HG02852 (cell line): ENCODE results near the gene STAT2.
"Not testable (repeated sequence)": the region's sequence is repeated elsewhere in the genome, so short reads cannot be mapped to it uniquely, and the experiment has no call there.

ENCODE experiments used
- ATAC-seq: cut with Tn5 transposase; IDR thresholded peaks from one replicate; pipeline ENCODE4 v1.9.1; 2021; ENCODE audit warnings: mild to moderate bottlenecking, moderate library complexity; ENCODE audit not compliant: unreplicated experiment

Gene STAT2

DNA sequence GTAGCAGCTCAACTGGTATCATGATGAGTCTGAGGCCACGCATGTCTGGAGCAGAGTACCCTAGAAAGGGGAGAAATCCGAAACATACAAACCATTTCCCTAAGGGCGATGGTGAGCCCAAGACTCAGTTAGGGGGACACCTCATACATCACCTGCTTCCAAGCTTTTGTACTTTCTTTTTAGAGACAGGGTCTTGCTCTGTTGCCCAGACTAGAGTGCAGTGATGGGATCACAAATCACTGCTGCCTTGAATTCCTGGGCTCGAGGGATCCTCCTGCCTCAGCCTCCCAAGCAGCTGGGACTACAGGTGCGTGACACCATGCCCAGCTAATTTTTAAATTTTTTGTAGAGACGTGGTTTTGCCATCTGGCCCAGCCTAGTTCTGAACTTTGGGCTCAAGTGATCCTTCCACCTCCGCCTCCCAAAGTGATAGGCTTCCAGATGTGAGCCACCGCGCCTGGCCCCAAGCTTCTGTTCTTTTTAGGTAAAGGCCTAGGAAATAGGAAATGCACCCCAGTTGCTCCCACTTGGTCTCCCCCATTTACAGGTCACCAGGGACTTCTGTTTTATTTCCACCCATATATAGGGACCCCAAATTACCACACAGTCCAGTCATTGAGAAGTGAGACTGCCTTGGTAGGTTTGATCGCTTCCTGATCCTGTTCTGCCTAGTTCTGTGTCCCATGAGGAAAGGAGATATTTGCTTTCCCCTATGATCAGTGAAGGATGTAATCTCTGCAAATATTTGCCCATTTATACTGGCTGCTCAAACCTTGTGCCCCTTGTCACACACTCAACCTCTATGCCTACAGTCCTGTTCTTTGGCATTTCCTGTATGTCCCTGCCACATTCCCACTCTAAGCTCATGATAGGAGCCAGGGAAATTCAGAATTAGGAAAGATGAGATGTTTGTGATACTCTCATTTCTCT is 2.5 kb upstream of the STAT2 start, which contains the start of gene APOF:
Gene APOF, minus strand, starts transcription at position 728 of the 930 bp plus-strand sequence. Its CDS starts 112 bp downstream, at position 616.
- no peak for ATAC-seq

DNA sequence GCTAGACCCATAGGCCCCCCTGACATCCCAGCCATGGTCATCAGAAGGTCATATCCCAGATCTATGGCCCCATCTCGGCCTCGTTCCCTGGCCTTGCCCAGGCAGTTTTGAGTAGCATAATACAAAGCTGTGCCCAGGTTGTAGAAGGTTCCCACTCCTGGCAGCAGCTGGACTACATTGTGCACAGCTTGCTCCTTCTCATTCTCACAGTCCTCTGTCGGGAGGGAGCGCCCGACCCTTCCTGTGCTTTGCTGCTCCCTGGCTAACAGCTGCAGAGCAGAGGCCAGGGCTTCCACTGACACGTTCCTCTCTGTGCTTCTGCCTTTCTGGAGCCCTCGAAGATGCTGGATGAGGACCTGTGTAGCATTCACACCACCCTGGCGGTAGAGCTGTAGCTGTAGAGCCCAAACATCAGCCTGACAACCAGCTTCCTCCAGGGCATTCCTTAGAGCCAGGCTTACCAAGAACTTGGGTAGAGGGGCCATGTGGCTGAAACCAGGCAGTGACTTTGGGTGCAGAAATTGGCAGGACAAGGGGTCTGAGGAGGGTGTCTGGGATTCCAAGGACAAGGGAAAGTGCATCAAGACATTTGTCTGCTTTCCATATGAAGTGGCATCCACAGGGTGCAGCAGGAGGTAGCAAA is 1.7 kb upstream of the STAT2 start:
- ATAC-seq: no peak

DNA sequence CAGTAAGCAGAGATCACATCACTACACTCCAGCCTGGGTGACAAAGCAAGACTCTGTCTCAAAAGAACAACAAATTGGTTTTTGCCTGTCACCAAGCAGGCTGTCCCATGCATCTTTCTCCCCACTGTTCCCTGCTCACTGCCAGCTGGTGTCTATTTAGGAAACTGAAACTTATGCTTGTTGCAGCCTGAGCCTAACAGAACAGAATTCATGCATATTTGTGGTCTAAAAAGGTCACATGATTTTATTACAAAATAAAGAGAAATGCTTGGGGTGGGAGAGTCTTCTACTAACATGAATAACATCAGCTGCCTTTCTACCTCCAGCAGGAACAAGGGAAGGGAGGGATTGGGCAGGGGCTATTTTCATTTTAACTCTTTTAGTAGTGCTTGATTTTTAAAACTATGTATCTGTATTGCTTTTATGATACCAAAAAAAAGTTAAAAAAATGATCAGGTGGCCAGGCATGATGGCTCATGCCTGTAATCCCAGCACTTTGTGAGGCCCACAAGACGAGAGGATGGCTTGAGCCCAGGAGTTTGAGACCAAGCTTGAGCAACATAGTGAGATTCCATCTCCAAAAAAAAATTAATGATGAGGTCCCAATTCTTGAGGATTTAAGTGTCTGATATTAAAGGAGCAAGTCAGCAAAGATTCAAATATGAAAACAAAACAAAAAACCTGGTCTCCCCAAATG is 923 bp downstream of the STAT2 start:
- ATAC-seq: no peak

DNA sequence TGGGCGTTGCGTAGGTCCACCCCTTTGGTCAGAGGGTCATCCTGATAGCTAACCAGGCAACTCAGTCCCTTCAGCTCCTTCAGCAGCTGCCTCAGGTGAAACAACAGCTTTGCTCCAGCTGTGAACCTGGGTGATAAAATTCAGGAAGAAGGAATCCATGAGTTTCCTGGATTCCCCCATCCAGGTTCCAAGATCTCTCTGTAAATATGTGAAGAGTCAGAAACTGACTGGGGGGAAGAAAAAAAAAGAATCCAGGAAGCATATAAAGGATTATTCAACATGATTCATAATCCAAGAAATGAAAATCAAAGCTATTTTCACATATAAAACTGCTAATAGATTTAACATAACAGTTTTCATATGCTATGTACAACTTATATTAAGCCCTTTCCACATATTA is 8.6 kb downstream of the STAT2 start:
- ATAC-seq: no peak

DNA sequence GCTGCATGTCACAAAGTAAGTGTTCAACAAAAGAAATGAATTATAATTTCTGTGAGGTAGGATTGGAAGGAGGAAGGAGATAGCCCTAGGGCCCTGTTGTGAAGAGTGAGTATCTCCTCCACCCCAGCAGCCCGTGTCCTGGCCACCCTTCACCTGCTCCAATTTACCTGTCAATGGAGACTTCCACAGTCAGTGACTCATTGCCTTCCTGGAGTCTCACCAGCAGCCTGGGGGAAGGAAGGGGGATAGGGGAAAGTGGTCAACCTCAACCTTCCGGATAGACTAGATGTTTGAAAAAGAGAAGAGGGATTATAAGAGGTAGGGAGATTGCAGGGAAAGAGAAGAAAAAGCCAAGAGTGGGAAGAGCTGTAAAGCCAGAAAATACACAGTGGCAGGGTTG is 9.2 kb downstream of the STAT2 start:
- ATAC-seq: no peak

DNA sequence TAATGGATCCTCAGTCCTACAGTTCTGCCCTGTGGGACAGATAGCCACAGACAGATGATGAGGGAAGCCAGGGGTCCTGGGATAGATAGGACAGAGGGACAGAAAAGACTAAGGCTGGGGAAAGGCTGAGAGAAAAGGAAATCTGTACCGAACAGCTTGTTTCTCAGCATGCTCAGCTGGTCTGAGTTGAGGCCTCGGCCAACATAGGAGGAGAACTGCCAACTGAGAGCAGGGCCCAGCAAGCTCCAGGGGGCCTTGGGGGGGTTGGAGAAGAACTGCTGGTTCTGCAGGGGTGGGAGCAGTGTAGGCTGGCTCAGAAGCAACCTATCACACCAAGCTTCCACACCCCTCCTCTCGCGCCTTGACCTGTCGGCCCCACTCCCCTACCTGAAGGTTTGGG is 11.1 kb downstream of the STAT2 start:
- ATAC-seq: no peak

DNA sequence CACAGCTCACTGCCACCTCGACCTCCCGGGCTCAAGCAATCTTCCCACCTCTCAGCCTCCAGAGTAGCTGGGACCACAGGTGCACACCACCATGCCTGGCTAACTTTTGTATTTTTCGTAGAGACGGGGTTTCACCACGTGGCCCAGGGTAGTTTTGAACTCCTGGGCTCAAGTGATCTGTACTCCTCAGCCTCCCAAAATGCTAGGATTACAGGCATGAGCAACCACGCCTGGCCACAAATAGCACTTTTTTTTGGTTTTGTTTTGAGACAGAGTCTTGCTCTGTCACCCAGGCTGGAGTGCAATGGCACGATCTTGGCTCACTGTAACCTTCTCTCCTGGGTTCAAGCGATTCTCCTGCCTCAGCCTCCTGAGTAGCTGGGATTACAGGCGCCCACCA is 12.7 kb downstream of the STAT2 start:
- not testable (repeated sequence) for ATAC-seq

DNA sequence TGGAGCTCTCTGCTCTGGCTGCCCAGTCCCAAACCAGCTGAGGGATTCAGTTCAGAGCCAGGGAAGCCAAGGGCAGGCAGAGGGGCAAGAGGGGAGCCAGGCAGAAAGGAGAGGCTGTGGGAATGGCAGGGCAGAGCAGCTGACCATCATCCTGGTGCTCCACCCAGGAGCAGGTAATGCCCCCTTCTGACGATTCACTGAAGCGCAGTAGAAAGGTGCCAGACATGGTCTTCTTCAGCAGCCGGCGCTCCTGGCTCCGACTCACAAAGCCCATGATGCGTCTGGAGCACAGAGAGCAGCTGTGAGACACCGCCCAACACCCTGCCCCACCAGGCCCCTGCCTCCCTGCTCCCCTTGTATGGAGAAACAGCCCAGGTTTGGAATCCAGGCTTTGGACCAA is 13.2 kb downstream of the STAT2 start:
- no peak for ATAC-seq

DNA sequence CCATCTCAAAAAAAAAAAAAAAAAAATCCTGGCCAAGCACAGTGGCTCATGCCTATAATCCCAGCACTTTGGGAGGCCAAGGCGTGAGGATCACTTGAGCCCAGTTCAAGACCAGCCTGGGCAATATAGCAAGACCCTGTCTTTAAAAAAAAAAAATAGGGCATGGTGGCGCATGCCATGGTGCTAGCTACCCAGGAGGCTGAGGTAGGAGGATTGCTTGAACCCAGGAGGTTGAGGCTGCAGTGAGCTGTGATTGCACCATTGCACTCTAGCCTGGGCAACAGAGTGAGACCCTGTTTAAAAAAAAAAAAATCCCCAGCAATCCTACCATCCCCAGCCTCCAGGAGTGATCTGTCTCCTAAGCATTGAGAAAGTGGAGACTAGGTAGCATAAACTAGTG is 17.6 kb downstream of the STAT2 start:
- not testable (repeated sequence) for ATAC-seq

DNA sequence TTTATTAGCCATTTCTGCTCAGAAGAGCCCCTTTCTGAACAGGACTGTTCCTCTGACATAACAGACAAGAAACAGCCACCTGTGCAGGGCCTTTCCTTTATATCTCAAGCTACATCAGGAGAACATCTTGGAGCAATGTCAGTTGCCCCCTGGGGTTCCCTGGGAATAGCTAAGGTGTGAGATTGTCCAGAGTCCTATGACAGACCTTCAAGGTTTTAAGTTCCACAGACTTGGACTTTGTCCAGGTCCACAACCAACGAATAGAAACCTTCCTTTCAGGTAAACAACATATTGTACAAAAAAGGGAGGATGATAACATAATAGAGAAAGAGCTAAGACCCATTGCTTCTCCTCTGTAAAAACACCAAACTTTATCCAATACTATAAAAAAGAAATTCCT is 18.3 kb downstream of the STAT2 start:
- ATAC-seq: no peak

DNA sequence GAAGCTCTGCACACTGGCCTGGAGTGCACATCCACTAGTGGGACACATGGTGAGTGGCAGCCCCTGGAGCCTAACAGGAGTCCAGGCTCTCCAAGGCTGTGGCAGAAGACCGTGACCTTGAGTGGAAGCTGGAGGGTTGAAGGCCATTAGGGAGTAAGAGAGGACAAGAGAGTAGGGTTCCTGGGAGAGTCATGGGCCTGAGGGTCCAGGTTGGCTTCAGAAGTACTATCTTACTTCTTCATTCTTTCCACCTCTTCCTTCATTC is 20.8 kb downstream of the STAT2 start:
- no peak for ATAC-seq

DNA sequence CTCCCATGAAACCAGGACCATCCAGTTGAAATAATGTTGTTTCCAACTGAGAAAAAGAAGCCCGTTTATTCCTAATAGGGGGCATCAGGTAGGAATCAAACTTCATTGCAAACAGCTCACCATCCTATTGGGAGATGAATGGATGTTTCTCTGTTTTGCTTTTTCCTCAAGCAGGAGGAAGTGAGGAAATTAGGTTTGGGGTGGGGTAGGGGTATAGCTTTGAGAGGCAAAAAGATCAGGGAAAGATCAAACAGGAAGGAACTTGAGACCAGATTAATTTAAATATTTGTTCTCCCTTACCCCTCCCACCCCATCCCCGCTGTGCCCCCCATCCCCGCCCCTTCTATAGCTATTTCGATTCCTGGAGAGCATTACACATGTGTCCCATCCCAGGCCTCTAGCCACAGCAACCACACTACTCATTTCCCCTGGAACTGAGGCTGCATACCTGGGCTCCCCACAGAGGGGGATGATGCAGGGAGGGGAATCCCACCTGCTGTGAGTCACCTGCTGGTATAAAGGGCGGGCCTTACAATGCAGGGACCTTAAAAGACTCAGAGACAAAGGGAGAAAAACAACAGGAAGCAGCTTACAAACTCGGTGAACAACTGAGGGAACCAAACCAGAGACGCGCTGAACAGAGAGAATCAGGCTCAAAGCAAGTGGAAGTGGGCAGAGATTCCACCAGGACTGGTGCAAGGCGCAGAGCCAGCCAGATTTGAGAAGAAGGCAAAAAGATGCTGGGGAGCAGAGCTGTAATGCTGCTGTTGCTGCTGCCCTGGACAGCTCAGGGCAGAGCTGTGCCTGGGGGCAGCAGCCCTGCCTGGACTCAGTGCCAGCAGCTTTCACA is 21.4 kb downstream of the STAT2 start, which contains the start of gene IL23A:
Gene IL23A, plus strand, starts transcription at position 577 of the 850 bp plus-strand sequence. Its CDS starts 161 bp downstream, at position 738.
- ATAC-seq: no peak

DNA sequence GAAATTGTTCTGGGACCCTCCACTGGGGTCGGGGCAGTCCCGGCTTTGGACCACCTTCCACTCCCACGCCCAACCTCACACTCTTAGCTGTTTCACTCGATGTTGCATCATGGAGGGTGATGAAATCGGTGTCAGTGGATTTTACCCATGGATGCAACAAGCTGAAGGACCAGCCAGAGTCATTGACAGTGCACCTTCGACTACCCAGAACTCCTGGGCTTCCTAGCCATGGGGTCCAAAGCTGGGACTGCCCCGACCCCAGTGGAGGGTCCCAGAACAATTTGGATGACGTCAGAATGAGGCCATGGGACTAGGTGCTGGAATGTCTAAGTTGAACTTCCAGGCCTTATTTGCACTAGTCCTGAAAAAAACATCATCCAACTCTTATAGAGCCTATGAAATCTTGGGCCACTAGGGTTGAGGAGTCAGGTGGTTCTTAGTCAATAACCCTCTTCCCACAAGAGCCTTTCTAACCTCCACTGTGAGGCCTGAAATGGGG is 22.1 kb downstream of the STAT2 start:
- no peak for ATAC-seq

DNA sequence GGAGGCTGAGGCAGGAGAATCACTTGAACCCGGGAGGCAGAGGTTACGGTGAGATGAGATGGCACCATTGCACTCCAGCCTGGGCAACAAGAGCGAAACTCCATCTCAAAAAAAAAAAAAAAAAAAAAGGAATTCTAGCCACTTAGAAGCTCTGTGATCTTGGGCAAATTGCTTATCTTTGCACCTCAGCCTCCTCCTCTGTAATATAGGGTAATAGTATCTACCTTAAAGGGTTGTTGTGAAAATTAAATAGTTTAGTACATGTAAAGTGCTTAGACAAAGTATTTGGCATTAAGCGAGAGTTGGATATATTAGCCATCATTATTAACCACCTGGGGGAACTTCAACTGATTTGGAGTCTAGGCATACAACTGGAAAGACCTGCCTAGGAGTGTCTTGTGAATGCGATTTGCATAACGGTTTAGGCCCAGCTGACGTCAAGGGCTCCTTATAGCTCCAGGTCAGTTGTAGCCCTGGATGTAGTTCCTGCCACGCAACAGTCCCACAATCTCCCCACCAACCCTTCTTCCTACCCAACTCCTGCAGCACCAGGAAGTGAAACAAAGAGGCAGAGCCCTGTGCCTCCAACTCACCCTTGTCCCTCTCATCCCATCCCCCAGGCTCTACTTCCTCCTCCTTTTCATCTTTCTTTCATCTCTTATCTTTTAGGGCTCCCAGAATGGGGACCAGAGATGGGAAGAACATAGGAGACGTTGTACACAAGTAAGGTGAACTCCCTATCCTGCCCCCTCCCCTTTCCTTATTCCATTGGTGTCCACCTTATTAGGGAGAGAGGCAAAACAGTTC is 23.3 kb downstream of the STAT2 start:
- no peak for ATAC-seq

DNA sequence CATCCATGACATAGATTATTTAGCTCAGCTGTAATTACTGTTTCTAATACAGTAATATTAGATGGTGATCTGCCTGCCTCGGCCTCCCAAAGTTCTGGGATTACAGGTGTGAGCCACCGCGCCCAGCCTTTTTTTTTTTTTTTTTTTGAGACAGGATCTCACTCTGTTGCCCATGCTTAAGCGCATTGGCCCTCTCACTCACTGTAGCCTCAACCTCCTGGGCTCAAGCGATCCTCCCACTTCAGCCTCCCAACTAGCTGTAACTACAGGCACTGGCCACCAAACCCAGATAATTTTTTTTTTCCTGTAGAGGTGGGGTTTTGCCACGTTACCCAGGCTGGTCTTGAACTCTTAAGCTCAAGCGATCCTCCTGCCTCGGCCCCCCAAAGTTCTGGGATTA is 24.4 kb downstream of the STAT2 start:
- not testable (repeated sequence) for ATAC-seq

DNA sequence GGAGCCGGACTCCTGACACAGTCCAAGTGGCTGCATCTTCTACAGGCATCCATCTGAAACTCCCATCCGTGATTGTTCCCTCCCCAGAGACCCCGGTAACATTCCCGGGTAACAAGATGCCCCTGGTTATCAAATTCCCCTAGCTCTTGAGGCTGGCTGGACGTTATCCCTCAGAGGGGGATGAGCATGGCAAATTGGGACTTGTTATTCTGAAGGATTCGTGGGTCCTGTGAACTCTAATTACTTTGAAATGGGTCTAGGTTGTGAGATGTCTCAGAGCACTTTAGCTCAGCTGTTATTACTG is 25.5 kb downstream of the STAT2 start:
- no peak for ATAC-seq

DNA sequence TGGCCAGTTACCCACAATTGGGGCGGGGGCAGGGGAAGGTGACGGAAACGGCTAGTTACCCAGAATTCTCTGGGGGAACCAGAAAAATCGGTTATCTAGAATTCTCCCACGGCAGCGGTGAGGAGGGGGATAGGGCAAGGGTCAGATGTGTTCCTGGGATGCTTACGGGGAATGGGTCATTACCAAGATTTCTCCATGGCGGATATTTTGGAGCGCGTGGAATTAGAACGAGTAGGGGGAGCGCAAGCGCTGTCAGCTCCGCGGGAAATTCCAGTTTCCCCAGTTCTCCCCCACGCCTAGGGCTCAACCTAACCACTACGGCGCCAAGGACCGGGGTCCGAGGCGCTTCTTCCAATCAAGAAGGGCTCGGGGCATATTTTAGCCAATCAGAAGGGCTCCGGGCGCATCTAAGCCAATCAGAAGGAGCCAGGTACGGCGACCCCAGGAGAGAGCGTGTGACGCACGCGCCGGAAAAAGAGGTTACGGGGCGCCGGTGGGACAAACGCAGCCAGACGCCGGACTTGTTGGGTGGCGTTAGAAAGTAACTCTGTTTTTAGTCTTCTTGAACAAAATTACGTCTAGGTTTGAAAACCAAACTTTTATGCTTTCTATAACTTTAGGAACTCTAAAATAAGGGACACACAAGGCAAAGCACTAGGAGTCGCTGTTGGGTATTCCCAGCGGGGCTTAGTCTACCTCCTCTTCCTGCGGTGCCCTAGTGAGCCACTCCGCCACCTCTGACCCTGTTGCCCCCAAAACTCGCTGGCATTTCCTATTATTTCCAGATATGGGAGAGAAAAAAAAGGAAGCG is 26.0 kb downstream of the STAT2 start, which contains the start of gene PAN2:
Gene PAN2, minus strand, starts transcription at position 322 of the 811 bp plus-strand sequence. CDS start 906 bp downstream, outside the sequence.
- peak; percentile 89 for ATAC-seq

DNA sequence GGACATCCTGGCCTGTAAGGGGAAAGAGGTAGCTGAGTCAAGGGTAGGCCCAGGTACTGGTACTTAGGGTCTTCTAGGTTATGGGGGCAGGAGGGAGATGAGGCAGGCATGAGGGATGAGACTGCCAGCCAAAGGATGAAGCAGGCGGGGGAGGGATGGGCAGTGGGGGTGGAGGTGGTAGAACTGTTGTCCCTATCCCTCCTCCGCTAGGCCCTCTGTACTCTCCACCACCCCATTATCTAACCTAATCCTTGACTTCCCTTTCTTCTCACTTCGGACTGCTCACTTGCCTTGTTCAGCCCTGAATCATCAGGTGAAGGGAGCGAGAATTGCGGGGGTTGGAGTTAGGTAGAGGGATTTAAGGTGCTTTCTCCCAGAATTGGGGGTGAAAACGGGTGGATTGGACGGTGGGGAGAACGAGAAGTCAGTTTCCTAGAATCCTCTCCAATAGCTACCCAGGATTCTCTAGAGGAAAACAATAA is 26.7 kb downstream of the STAT2 start:
- no peak for ATAC-seq
